HCT116 (cell line): Measurements from ENCODE around the gene LTB. TPM values are rescaled to one million over a fixed set of nuclear protein-coding genes. Genes with fewer than 3 reads are reported as not detected.

Experiments used
- ATAC-seq: fragments of 200-7000 bp; cut with Tn5 transposase; 2 replicates; pipeline ENCODE4 v1.9.1; 2020; ENCODE audit warnings: mild to moderate bottlenecking, moderate library complexity
- BruUV-seq: library from RNA; stranded (reverse); fragments of 400-500 nt; replicated peaks from 2 replicates; lab custom pipeline; 2021; lab: Mats Ljungman, UMichigan
- CTCF ChIA-PET: fragments of 300-600 bp; sonication (Branson Sonifier 250); formaldehyde crosslinking; loops from one replicate; lab custom pipeline; 2021; ENCODE audit warnings: antibody characterized with exemption; lab: Charles Lee
- POLR2A ChIA-PET: fragments of 300-600, 350-600 bp; sonication (Branson Sonifier 250); formaldehyde crosslinking; loops from one replicate; lab custom pipeline; 2021; ENCODE audit warnings: antibody characterized with exemption; lab: Charles Lee
- RAD21 ChIA-PET, 2 experiments: fragments of 300-600 bp; sonication (Branson Sonifier 250); formaldehyde crosslinking; loops; one replicate each; lab custom pipeline; 2023; ENCODE audit warnings: low total read pairs in 2 of 2; ENCODE audit not compliant: uncharacterized antibody in 2 of 2, unreplicated experiment in 2 of 2, low non-redundant PET in 1 of 2; lab: Charles Lee
- DNase-seq: peaks from one replicate; pipeline ENCODE4 v3.0.0-alpha.2; 2010; ENCODE audit warnings: low read depth, low spot score
- H2AFZ ChIP-seq: fragments of 200-600 bp; shearing (Covaris generic), sonication (generic); 2 replicates; pipeline ENCODE4 v1.6.1; 2017; ENCODE audit warnings: low read depth, mixed run types, mixed read lengths, antibody characterized with exemption, low read length; ENCODE audit not compliant: poor library complexity, severe bottlenecking
- H3K27ac ChIP-seq: 2 replicates; pipeline ENCODE4 v1.5.1; 2012; ENCODE audit warnings: low read depth, low read length
- H3K27me3 ChIP-seq: fragments of 200-600 bp; sonication (generic); 2 replicates; pipeline ENCODE4 v1.6.1; 2016; ENCODE audit warnings: mixed run types, low read length, mixed read lengths; ENCODE audit not compliant: insufficient read depth
- H3K36me3 ChIP-seq, 2 experiments: fragments of 200-500 bp in 1 of 2; fragments of 200-600 bp in 1 of 2; sonication (Bioruptor generic) in 1 of 2; sonication (generic) in 1 of 2; 2 replicates each; pipeline versions ENCODE4 v1.5.1 to v1.6.1; 2014 to 2016; ENCODE audit warnings: low read length in 2 of 2, inconsistent platforms in 1 of 2, mixed read lengths in 1 of 2, mixed run types in 1 of 2; ENCODE audit not compliant: insufficient read depth in 2 of 2, control insufficient read depth in 1 of 2
- H3K4me1 ChIP-seq, 2 experiments: fragments of 200-600 bp in 1 of 2; sonication (generic) in 1 of 2; 2 replicates each; pipeline versions ENCODE4 v1.5.1 to v1.6.1; 2012 to 2017; ENCODE audit warnings: low read length in 2 of 2, inconsistent platforms in 1 of 2, mild to moderate bottlenecking in 1 of 2, mixed read lengths in 1 of 2, mixed run types in 1 of 2, moderate library complexity in 1 of 2; ENCODE audit not compliant: insufficient read depth in 2 of 2, control insufficient read depth in 1 of 2
- H3K4me2 ChIP-seq: fragments of 200-600 bp; sonication (generic); 2 replicates; pipeline ENCODE4 v1.6.1; 2017; ENCODE audit warnings: mixed run types, low read length, mixed read lengths
- H3K4me3 ChIP-seq, 2 experiments: fragments of 200-600 bp in 1 of 2; sonication (generic) in 1 of 2; replicated peaks in 1 of 2; 2 replicates each; pipeline ENCODE4 v1.5.1; 2011 to 2016; ENCODE audit warnings: low read length in 2 of 2, control low read depth in 1 of 2, low read depth in 1 of 2, mild to moderate bottlenecking in 1 of 2, mixed read lengths in 1 of 2, mixed run types in 1 of 2
- H3K79me2 ChIP-seq: fragments of 200-600 bp; sonication (generic); 2 replicates; pipeline ENCODE4 v1.6.1; 2017; ENCODE audit warnings: mild to moderate bottlenecking, mixed run types, low read length, moderate library complexity, mixed read lengths; ENCODE audit not compliant: insufficient read depth
- H3K9ac ChIP-seq: fragments of 200-600 bp; sonication (generic); 2 replicates; pipeline ENCODE4 v1.6.1; 2016; ENCODE audit warnings: low read length, mixed read lengths
- H3K9me2 ChIP-seq: fragments of 200-600 bp; sonication (generic), shearing (Covaris generic); 2 replicates; pipeline ENCODE4 v1.6.1; 2017; ENCODE audit warnings: mixed run types, mild to moderate bottlenecking, moderate library complexity; ENCODE audit not compliant: insufficient read depth
- H3K9me3 ChIP-seq, 2 experiments: fragments of 200-500 bp in 1 of 2; fragments of 200-600 bp in 1 of 2; sonication (Bioruptor generic) in 1 of 2; sonication (generic) in 1 of 2; 2 replicates each; pipeline ENCODE4 v1.6.1; 2014 to 2017; ENCODE audit warnings: low read length in 2 of 2, mixed read lengths in 2 of 2, inconsistent platforms in 1 of 2, low read depth in 1 of 2, mild to moderate bottlenecking in 1 of 2, mixed run types in 1 of 2, moderate library complexity in 1 of 2; ENCODE audit not compliant: control insufficient read depth in 1 of 2, insufficient read depth in 1 of 2
- H4K20me1 ChIP-seq: fragments of 200-600 bp; sonication (generic), shearing (Covaris generic); 2 replicates; pipeline ENCODE4 v1.6.1; 2017; ENCODE audit warnings: mixed run types, mild to moderate bottlenecking, moderate library complexity; ENCODE audit not compliant: insufficient read depth
- CEBPB ChIP-seq: IDR thresholded peaks from 2 replicates; pipeline ENCODE4 v1.6.1; 2012; ENCODE audit warnings: low read depth
- EGR1 ChIP-seq: IDR thresholded peaks from 2 replicates; pipeline ENCODE4 v1.6.1; 2012; ENCODE audit warnings: low read depth
- ELF1 ChIP-seq: IDR thresholded peaks from 2 replicates; pipeline ENCODE4 v1.6.1; 2012; ENCODE audit warnings: low read depth, borderline replicate concordance
- MAX ChIP-seq: IDR thresholded peaks from 2 replicates; pipeline ENCODE4 v1.6.1; 2012
- POLR2AphosphoS5 ChIP-seq: IDR thresholded peaks from 2 replicates; pipeline ENCODE4 v1.6.1; 2011; ENCODE audit warnings: mild to moderate bottlenecking, low read depth, low read length, moderate library complexity
- RAD21 ChIP-seq: IDR thresholded peaks from 2 replicates; pipeline ENCODE4 v1.6.1; 2012; ENCODE audit warnings: low read depth, mild to moderate bottlenecking
- REST ChIP-seq: IDR thresholded peaks from 2 replicates; pipeline ENCODE4 v1.6.1; 2012; ENCODE audit warnings: low read depth
- SIN3A ChIP-seq: IDR thresholded peaks from 2 replicates; pipeline ENCODE4 v1.6.1; 2012; ENCODE audit warnings: low read depth
- SP1 ChIP-seq: IDR thresholded peaks from 2 replicates; pipeline ENCODE4 v1.6.1; 2012; ENCODE audit warnings: low read depth
- YY1 ChIP-seq: IDR thresholded peaks from 2 replicates; pipeline ENCODE4 v1.6.1; 2011; ENCODE audit warnings: low read length, low read depth, moderate library complexity, mild to moderate bottlenecking; ENCODE audit not compliant: insufficient replicate concordance; ENCODE audit errors: extremely low read depth
- ZFX ChIP-seq: fragments of 450-650 bp; IDR thresholded peaks from 2 replicates; pipeline ENCODE4 v1.6.1; 2017
- intact Hi-C: fragments of 100-400 bp; cut with micrococcal nuclease; formaldehyde crosslinking; loops from 2 replicates; pipeline ENCODE4 v1.10.0; 2022
- total RNA-seq: library from RNA; stranded (reverse); gene quantifications from one replicate; pipeline ENCODE4 v1.2.1, GENCODE V29; 2021; ENCODE audit not compliant: unreplicated experiment

LTB gene
- total RNA-seq, 1 experiment from 2014 or later: 0.64 TPM

GRCh38 chr6:31620586-31621319, 38.5 kb upstream of the LTB start, which contains the start of gene PRRC2A:
Gene PRRC2A, plus strand, starts transcription at chr6:31620715. Its CDS starts 2,075 bp downstream, at chr6:31622790.
- intact Hi-C loops: loop anchor here (1.0 kb wide), 2 partner anchors 32 to 74 kb away; partner anchors contain the start of genes ATP6V1G2 and BAG6
- peak; percentile 75 for ATAC-seq
- no peaks in the 10 kb centered on the region for H3K27me3 ChIP-seq
- POLR2A ChIA-PET: interaction anchor here (0.7 to 1.6 kb wide), 5 partner anchors 8 to 207 kb away, joined by 3 to 4 read pairs (median 3); partner anchors contain the start of genes C6orf47 and HSPA1B
- peak within 1 kb of the TSS; percentile 99 to 100 for H3K4me3 ChIP-seq
- RAD21 ChIA-PET: no interaction called here
- H3K9me2 ChIP-seq: no peaks in the 10 kb centered on the region
- no TSS peak for BruUV-seq
- peak within 1 kb of the TSS; percentile 98 for H3K9ac ChIP-seq
- H3K4me2 ChIP-seq: peak within 1 kb of the TSS; percentile 91
- no peak within 1 kb of the TSS for H2AFZ ChIP-seq
- peak; percentile 77; the same call in 1 of the 2 replicates for TF ChIP-seq ZFX
- no peak for TF ChIP-seq CEBPB
- 0 out of 2 replicates have a peak, but pooled peaks have one; percentile 54 for TF ChIP-seq SP1
- no peak for TF ChIP-seq SIN3A
- TF ChIP-seq REST: no peak
- peak; percentile 71 for TF ChIP-seq POLR2AphosphoS5
- TF ChIP-seq EGR1: peak; percentile 82
- TF ChIP-seq RAD21: no peak
- TF ChIP-seq ELF1: no peak
- peak; percentile 87 for TF ChIP-seq YY1
- TF ChIP-seq MAX: no peak
- no peaks in the 10 kb centered on the region for H4K20me1 ChIP-seq
- peak; percentile 47 for DNase-seq
- H3K4me1 ChIP-seq: peaks cover 6 to 18% of the 10 kb centered on the region in 2 experiments; a peak in 3 of 4 replicates
- H3K79me2 ChIP-seq: peaks cover 49% of the 10 kb centered on the region
- H3K9me3 ChIP-seq: no peaks in the 10 kb centered on the region
- H3K27ac ChIP-seq: peak within 1 kb of the TSS; percentile 90
- CTCF ChIA-PET: interaction anchor here (1.0 to 1.3 kb wide), 2 partner anchors 22 to 40 kb away, joined by 3 to 5 read pairs; no protein-coding TSS in a partner anchor
- H3K36me3 ChIP-seq: peaks cover 13 to 44% of the 10 kb centered on the region in 2 experiments
